NB4 (cell line): ENCODE measurements around the gene PRR5L.

Source experiments
- CTCF ChIP-seq: IDR thresholded peaks from one replicate; pipeline ENCODE4 v1.5.1; 2012; ENCODE audit warnings: low read depth, low read length
- MAX ChIP-seq: IDR thresholded peaks from 2 replicates; pipeline ENCODE4 v1.6.1; 2011; ENCODE audit warnings: low read depth, low read length
- MYC ChIP-seq: IDR thresholded peaks from 2 replicates; pipeline ENCODE4 v1.6.1; 2011; ENCODE audit warnings: low read depth, low read length
- POLR2A ChIP-seq: IDR thresholded peaks from 2 replicates; pipeline ENCODE4 v1.6.1; 2011; ENCODE audit warnings: mild to moderate bottlenecking; ENCODE audit not compliant: insufficient read length; ENCODE audit errors: extremely low read depth

- TF ChIP-seq POLR2A (no peak), CTCF (no peak), MAX (no peak), MYC (no peak)
Observed at GRCh38 chr11:36394056-36394455, 98.0 kb downstream of the PRR5L start.
